HL-60 (cell line): ENCODE data around the gene NCR2.

Experiments used
- DNase-seq, 2 experiments: peaks; one replicate each; pipeline ENCODE4 v3.0.0-alpha.2; 2010 to 2020; ENCODE audit warnings: low read depth in 1 of 2, low spot score in 1 of 2
- H3K27ac ChIP-seq: fragments of 250-450 bp; sonication (Bioruptor Pico); replicated peaks from 2 replicates; pipeline ENCODE4 v1.5.1; 2020; ENCODE audit warnings: mild to moderate bottlenecking, moderate library complexity
- H3K27me3 ChIP-seq: fragments of 250-450 bp; sonication (Bioruptor Pico); 2 replicates; pipeline ENCODE4 v1.5.1; 2021; ENCODE audit warnings: mild to moderate bottlenecking, moderate library complexity; ENCODE audit not compliant: insufficient read depth, poor library complexity, severe bottlenecking
- H3K4me3 ChIP-seq: replicated peaks from 2 replicates; pipeline ENCODE4 v1.5.1; 2011; ENCODE audit warnings: mild to moderate bottlenecking, control low read depth, low read length; ENCODE audit not compliant: insufficient read depth
- GABPA ChIP-seq: IDR thresholded peaks from 2 replicates; pipeline ENCODE4 v1.6.1; 2012; ENCODE audit warnings: low read depth
- POLR2AphosphoS5 ChIP-seq: IDR thresholded peaks from 2 replicates; pipeline ENCODE4 v1.6.1; 2012; ENCODE audit warnings: low read depth
- SPI1 ChIP-seq: IDR thresholded peaks from 2 replicates; pipeline ENCODE4 v1.6.1; 2012; ENCODE audit warnings: low read depth, mild to moderate bottlenecking, borderline replicate concordance
- TF ChIP-seq, protein P1 (sequence below): IDR thresholded peaks from one replicate; pipeline ENCODE4 v1.5.1; 2011; ENCODE audit warnings: low read length, control low read depth, inconsistent platforms; ENCODE audit not compliant: insufficient read depth
- TF ChIP-seq, protein P2 (sequence below): IDR thresholded peaks from 2 replicates; pipeline ENCODE4 v1.6.1; 2012; ENCODE audit warnings: low read depth; ENCODE audit not compliant: insufficient replicate concordance

NCR2 gene

DNA sequence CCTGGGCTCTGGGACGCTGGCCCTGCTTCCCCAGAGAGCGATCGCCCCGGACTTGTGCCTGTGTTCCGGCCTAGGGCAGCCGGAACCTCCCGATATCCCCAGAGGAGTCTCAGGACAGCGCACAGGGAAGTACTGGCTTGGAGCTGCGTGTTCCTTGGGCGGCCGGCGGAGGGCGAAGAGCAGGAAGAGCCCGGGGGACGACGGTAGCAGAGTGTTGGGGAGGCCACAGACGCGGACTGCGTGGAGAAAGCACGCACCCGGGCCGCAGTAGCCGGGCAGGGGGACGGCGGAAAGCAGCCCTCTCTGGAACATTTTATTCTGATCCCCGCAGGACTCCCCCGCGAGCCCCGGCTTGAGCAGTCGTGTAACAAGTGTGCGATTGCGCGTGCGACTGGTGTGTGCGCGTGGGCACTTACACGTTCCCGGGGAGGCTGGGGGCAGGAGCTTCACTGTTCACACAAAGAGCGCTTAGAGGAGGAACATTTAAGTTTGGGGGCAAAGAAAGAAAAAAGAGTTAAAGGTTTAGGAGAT, 36.1 kb downstream of the NCR2 start:
- Histone ChIP-seq H3K27me3 (peaks cover 63% of the 10 kb centered on the region), H3K4me3 (peak overlapping the region; percentile 25), H3K27ac (no peak overlapping the region)
- TF ChIP-seq SPI1, result no peak
- TF ChIP-seq, protein P1, sequence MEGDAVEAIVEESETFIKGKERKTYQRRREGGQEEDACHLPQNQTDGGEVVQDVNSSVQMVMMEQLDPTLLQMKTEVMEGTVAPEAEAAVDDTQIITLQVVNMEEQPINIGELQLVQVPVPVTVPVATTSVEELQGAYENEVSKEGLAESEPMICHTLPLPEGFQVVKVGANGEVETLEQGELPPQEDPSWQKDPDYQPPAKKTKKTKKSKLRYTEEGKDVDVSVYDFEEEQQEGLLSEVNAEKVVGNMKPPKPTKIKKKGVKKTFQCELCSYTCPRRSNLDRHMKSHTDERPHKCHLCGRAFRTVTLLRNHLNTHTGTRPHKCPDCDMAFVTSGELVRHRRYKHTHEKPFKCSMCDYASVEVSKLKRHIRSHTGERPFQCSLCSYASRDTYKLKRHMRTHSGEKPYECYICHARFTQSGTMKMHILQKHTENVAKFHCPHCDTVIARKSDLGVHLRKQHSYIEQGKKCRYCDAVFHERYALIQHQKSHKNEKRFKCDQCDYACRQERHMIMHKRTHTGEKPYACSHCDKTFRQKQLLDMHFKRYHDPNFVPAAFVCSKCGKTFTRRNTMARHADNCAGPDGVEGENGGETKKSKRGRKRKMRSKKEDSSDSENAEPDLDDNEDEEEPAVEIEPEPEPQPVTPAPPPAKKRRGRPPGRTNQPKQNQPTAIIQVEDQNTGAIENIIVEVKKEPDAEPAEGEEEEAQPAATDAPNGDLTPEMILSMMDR, result no peak
- TF ChIP-seq, protein P2, sequence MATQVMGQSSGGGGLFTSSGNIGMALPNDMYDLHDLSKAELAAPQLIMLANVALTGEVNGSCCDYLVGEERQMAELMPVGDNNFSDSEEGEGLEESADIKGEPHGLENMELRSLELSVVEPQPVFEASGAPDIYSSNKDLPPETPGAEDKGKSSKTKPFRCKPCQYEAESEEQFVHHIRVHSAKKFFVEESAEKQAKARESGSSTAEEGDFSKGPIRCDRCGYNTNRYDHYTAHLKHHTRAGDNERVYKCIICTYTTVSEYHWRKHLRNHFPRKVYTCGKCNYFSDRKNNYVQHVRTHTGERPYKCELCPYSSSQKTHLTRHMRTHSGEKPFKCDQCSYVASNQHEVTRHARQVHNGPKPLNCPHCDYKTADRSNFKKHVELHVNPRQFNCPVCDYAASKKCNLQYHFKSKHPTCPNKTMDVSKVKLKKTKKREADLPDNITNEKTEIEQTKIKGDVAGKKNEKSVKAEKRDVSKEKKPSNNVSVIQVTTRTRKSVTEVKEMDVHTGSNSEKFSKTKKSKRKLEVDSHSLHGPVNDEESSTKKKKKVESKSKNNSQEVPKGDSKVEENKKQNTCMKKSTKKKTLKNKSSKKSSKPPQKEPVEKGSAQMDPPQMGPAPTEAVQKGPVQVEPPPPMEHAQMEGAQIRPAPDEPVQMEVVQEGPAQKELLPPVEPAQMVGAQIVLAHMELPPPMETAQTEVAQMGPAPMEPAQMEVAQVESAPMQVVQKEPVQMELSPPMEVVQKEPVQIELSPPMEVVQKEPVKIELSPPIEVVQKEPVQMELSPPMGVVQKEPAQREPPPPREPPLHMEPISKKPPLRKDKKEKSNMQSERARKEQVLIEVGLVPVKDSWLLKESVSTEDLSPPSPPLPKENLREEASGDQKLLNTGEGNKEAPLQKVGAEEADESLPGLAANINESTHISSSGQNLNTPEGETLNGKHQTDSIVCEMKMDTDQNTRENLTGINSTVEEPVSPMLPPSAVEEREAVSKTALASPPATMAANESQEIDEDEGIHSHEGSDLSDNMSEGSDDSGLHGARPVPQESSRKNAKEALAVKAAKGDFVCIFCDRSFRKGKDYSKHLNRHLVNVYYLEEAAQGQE, result no peak
- no peak for TF ChIP-seq GABPA
- no peak for TF ChIP-seq POLR2AphosphoS5
- DNase-seq, result peak in 1 of 2 experiments; percentile 15

DNA sequence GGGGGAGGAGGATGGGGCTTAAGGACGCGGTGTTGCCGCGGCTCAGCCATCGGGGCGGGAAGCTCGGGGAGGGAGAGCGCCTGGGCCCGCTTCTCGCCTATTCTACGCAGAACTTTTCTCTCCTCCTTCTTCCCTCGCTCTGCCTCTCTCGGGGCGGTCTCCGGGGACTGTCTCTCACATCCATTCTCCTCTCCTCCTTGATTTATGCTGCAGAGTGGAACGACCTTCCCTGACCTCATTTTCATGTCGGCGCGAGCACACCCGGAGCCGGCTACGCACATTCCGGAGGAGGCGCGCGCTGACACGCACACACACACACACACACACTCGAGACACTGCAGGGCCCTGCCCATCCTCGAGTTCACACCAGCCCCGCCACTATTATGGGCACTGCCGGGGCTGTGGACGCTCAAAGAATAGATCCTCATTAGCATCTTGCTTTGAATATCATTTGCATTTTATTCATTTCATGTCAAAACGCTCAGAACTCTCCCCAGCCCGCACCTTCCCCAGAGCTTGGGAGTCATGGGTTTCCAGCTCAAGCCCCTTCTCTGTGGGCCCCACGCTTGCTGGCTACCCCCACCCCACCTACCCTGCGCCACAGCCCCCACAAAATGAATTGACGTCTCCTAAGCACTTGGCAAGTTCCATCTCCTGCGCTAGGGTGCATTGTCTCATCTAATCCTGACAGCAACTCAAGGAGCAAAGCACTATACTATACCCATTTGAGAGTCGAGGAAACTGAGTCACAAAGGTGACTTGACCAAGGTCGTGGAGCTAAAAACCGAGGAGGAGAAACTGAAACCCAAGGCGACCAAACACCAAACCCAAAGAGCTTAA, 36.8 kb downstream of the NCR2 start:
- H3K27me3 ChIP-seq, result peaks cover 69% of the 10 kb centered on the region
- H3K27ac ChIP-seq, result no peak overlapping the region
- TF ChIP-seq GABPA (no peak), SPI1 (no peak), POLR2AphosphoS5 (no peak)
- TF ChIP-seq, protein P2, result no peak
- TF ChIP-seq, protein P1, result no peak
- no peak for DNase-seq
- peak overlapping the region; percentile 25 for H3K4me3 ChIP-seq

DNA sequence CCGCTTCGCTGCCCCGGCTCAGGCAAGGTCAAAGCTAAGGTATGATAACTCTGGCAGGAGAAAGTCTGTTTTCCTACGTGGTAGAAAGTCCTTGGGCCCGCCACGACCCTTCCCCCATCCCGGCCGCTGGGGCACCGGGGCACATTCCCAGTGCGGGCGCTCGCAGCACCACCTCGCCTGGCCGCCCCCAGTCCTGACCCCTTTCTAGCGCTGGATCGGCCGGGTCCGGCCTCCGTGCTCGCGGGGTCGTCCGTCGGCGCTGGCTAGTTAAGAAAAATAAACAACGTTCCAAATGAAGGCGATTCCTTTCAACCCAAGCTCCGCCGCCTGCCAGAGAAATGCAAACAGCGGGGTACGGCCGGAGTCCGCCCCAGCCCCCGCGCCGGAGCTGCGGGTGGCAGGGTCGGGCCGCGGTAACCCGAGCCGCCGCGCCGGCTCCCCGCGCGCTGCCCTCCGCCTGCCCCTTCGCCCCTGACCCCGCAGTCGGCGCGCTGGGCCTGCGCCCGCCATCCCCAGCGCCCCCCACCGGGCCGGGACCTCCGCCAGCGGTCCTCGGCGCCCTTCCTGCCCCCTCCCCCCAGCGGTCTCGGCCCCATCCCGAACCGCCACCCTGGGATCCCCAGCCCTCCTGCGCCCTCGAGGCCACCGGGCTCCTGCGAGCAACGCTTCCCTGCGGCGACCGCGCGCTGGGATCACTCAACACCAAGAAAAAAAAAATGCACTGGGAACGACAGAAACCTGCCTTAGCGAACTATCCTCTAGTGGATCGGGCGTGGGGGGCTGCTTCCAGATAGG, 37.6 kb downstream of the NCR2 start:
- H3K27me3 ChIP-seq, result peaks cover 71% of the 10 kb centered on the region
- TF ChIP-seq GABPA (no peak), SPI1 (no peak), POLR2AphosphoS5 (no peak)
- TF ChIP-seq, protein P1, result no peak
- TF ChIP-seq, protein P2, result no peak
- no peak for DNase-seq
- no peak overlapping the region for H3K4me3 ChIP-seq
- no peak overlapping the region for H3K27ac ChIP-seq
